Esophagus squamous epithelium (tissue), 5 donors: Measurements from ENCODE around the gene CUTA. TPM values are rescaled to one million over a fixed set of nuclear protein-coding genes. Genes with fewer than 3 reads are reported as not detected.
"Not testable (repeated sequence)": the region's sequence is repeated elsewhere in the genome, so short reads cannot be mapped to it uniquely, and the experiment has no call there.

Experiments used
- DNase-seq: peaks from one replicate; lab custom pipeline; 2025; lab: John Stamatoyannopoulos, UW
- H3K27ac ChIP-seq, 4 donors: fragments of 200-600 bp; sonication (generic); one replicate each; pipeline ENCODE4 v1.5.1; 2016 to 2019; ENCODE audit warnings: mild to moderate bottlenecking in 1 of 4
- H3K27me3 ChIP-seq, 4 donors: fragments of 200-600 bp; sonication (generic); 1 replicate in 3 of 4; 2 replicates in 1 of 4; pipeline versions ENCODE4 v1.5.1 to v1.6.0; 2017 to 2021; ENCODE audit warnings: antibody characterized with exemption in 1 of 4
- H3K36me3 ChIP-seq, 3 donors: fragments of 200-600 bp; sonication (generic); one replicate each; pipeline ENCODE4 v1.5.1; 2016 to 2019
- H3K4me1 ChIP-seq, 3 donors: fragments of 200-600 bp; sonication (generic); one replicate each; pipeline ENCODE4 v1.5.1; 2017 to 2019
- H3K4me3 ChIP-seq, 4 donors: fragments of 200-600 bp; sonication (generic); 1 replicate in 3 of 4; 2 replicates in 1 of 4; pipeline ENCODE4 v1.5.1; 2016 to 2019; ENCODE audit warnings: mild to moderate bottlenecking in 2 of 4, moderate library complexity in 1 of 4
- H3K9me3 ChIP-seq, 3 donors: fragments of 200-600 bp; sonication (generic); one replicate each; pipeline ENCODE4 v1.5.1; 2016 to 2019
- CTCF ChIP-seq, 6 experiments: fragments of 450-650 bp in 4 of 6; fragments of 200-600 bp in 2 of 6; sonication (generic) in 2 of 6; IDR thresholded peaks; one replicate each; pipeline ENCODE4 v1.5.1; 2016 to 2019; ENCODE audit warnings: antibody characterized with exemption in 6 of 6, mild to moderate bottlenecking in 4 of 6, moderate library complexity in 4 of 6
- POLR2A ChIP-seq, 4 donors: fragments of 450-650 bp; IDR thresholded peaks; one replicate each; pipeline ENCODE4 v1.6.1; 2017; ENCODE audit warnings: antibody characterized with exemption in 4 of 4, mild to moderate bottlenecking in 4 of 4, moderate library complexity in 3 of 4
- WGBS, 2 donors: methylation state at CpG; one replicate each; pipeline ENCODE4 v1.1.5; 2018; 5-methylcytosine and 5-hydroxymethylcytosine counted together
- intact Hi-C: fragments of 100-400 bp; cut with DNase I; formaldehyde crosslinking; loops from one replicate; pipeline ENCODE4 v1.15.0; 2022
- total RNA-seq, 4 donors: library from RNA; depleted of rRNA; stranded (reverse); fragments of >200 nt; gene quantifications; one replicate each; pipeline ENCODE4 v1.1.0, GENCODE V29; 2016
- donor health status: DM: yes; HTN: yes; CAD: no.

Gene CUTA
- total RNA-seq, 4 donors from 2014 or later, result 46.0 to 93.1 (median 69.4) TPM

GRCh38 chr6:33375143-33375671 lies 42.7 kb downstream of the CUTA start:
- H3K4me1 ChIP-seq, result peaks cover 18 to 51% (median 23%) of the 10 kb centered on the region in 3 donors
- no peaks in the 10 kb centered on the region for H3K27me3 ChIP-seq
- H3K9me3 ChIP-seq, result no peaks in the 10 kb centered on the region
- WGBS, 2 donors, result 9 to 23% methylated on average over 9 of the region's 9 CpGs
- H3K27ac ChIP-seq, result peak overlapping the region; percentile 70 to 93 (median 81)
- no peak for DNase-seq
- intact Hi-C loops, result no loop called here
- H3K36me3 ChIP-seq, result no peaks in the 10 kb centered on the region
- TF ChIP-seq CTCF (IDR thresholded peaks at IDR 0.05) (no peak), POLR2A (IDR thresholded peaks at IDR 0.05) (no peak)
- peak overlapping the region in 1 of 4 donors; percentile 34 for H3K4me3 ChIP-seq

- WGBS, 2 donors, result 53 to 60% methylated on average over 7 to 8 of the region's 8 CpGs
- DNase-seq, result no peak
- H3K27ac ChIP-seq, result peak overlapping the region; percentile 70 to 81 (median 78)
- H3K4me3 ChIP-seq, result no peak overlapping the region
- intact Hi-C loops, result no loop called here
- no peaks in the 10 kb centered on the region for H3K27me3 ChIP-seq
- peaks cover 18 to 42% (median 23%) of the 10 kb centered on the region in 3 donors for H3K4me1 ChIP-seq
- no peaks in the 10 kb centered on the region for H3K9me3 ChIP-seq
- no peak for TF ChIP-seq POLR2A (IDR thresholded peaks at IDR 0.05)
- no peak for TF ChIP-seq CTCF (IDR thresholded peaks at IDR 0.05)
- H3K36me3 ChIP-seq, result no peaks in the 10 kb centered on the region
Observed at GRCh38 chr6:33373960-33374910, 43.7 kb downstream of the CUTA start.

GRCh38 chr6:33372526-33373123 lies 45.3 kb downstream of the CUTA start:
- no peak for DNase-seq
- Histone ChIP-seq H3K4me3 (no peak overlapping the region), H3K4me1 (peaks cover 18 to 42% (median 23%) of the 10 kb centered on the region in 3 donors), H3K36me3 (no peaks in the 10 kb centered on the region), H3K27me3 (no peaks in the 10 kb centered on the region), H3K9me3 (no peaks in the 10 kb centered on the region), H3K27ac (no peak overlapping the region)
- WGBS, 2 donors, result 54 to 60% methylated on average over 5 of the region's 5 CpGs
- TF ChIP-seq POLR2A (IDR thresholded peaks at IDR 0.05) (no peak), CTCF (IDR thresholded peaks at IDR 0.05) (no peak)
- intact Hi-C loops, result no loop called here

- H3K27me3 ChIP-seq, H3K36me3 ChIP-seq, DNase-seq, H3K9me3 ChIP-seq, H3K27ac ChIP-seq, intact Hi-C loops, H3K4me3 ChIP-seq: not testable (repeated sequence)
- 69 to 84% methylated on average over 4 to 6 of the region's 8 CpGs for WGBS, 2 donors
- H3K4me1 ChIP-seq, result peaks cover 18 to 34% (median 23%) of the 10 kb centered on the region in 3 donors
Observed at GRCh38 chr6:33371901-33372300, 46.0 kb downstream of the CUTA start.

GRCh38 chr6:33367715-33368025 lies 50.2 kb downstream of the CUTA start:
- H3K4me1 ChIP-seq, H3K36me3 ChIP-seq, H3K4me3 ChIP-seq, H3K27ac ChIP-seq, intact Hi-C loops, DNase-seq, H3K9me3 ChIP-seq, H3K27me3 ChIP-seq: not testable (repeated sequence)
- 69 to 79% methylated on average over 3 to 5 of the region's 5 CpGs for WGBS, 2 donors
